Progenitor cell of endocrine pancreas (in vitro differentiated cells): ENCODE results near the gene CEL. TPM values are rescaled to one million over a fixed set of nuclear protein-coding genes. Genes with fewer than 3 reads are reported as not detected.
A peak's percentile ranks its signal among the peaks of the same experiment; 100 is the strongest.

Experiments
- DNase-seq: peaks from one replicate; pipeline ENCODE4 v3.0.0; 2021; ENCODE audit warnings: low spot score; ENCODE audit not compliant: unreplicated experiment
- H3K27ac Mint-ChIP-seq: 2 replicates; pipeline ENCODE4 v1.8.0; 2021; ENCODE audit warnings: mild to moderate bottlenecking, moderate library complexity, mixed read lengths
- H3K27me3 Mint-ChIP-seq: 2 replicates; pipeline ENCODE4 v1.8.0; 2021; ENCODE audit warnings: mixed read lengths
- H3K36me3 Mint-ChIP-seq: 2 replicates; pipeline ENCODE4 v1.8.0; 2022; ENCODE audit warnings: mixed read lengths; ENCODE audit not compliant: insufficient read depth
- H3K4me1 Mint-ChIP-seq: 2 replicates; pipeline ENCODE4 v1.8.0; 2021; ENCODE audit warnings: low read depth, mixed read lengths
- H3K4me3 Mint-ChIP-seq: 2 replicates; pipeline ENCODE4 v1.8.0; 2021; ENCODE audit warnings: low read depth, mild to moderate bottlenecking, moderate library complexity, mixed read lengths
- H3K9me3 Mint-ChIP-seq: 2 replicates; pipeline ENCODE4 v1.8.0; 2021; ENCODE audit warnings: low read depth, mixed read lengths
- CTCF ChIP-seq: fragments of 200-600 bp; sonication (generic); IDR thresholded peaks from one replicate; pipeline ENCODE4 v1.5.0; 2021; ENCODE audit warnings: antibody characterized with exemption, mild to moderate bottlenecking; ENCODE audit not compliant: unreplicated experiment
- total RNA-seq: library from RNA; stranded (reverse); gene quantifications from 2 replicates; pipeline ENCODE4 v1.2.1, GENCODE V29; 2021

The CEL gene
- total RNA-seq, 1 donor from 2014 or later = 5.2 TPM

GRCh38 chr9:133046900-133047295 lies 14.9 kb upstream of the CEL start:
- Mint-ChIP-seq H3K9me3 (no peaks in the 10 kb centered on the region), H3K4me3 (no peak overlapping the region), H3K27me3 (no peaks in the 10 kb centered on the region), H3K4me1 (no peaks in the 10 kb centered on the region), H3K36me3 (peaks cover 13% of the 10 kb centered on the region), H3K27ac (peak overlapping the region; percentile 16)
- TF ChIP-seq CTCF = no peak
- no peak for DNase-seq

GRCh38 chr9:133048595-133048994 lies 13.2 kb upstream of the CEL start:
- peak; percentile 19 for TF ChIP-seq CTCF
- Mint-ChIP-seq H3K4me3 (no peak overlapping the region), H3K36me3 (peaks cover 9% of the 10 kb centered on the region), H3K27ac (no peak overlapping the region), H3K4me1 (no peaks in the 10 kb centered on the region), H3K27me3 (no peaks in the 10 kb centered on the region), H3K9me3 (no peaks in the 10 kb centered on the region)
- no peak for DNase-seq

- H3K27ac Mint-ChIP-seq = no peak overlapping the region
- no peaks in the 10 kb centered on the region for H3K4me1 Mint-ChIP-seq
- peaks cover 11% of the 10 kb centered on the region for H3K36me3 Mint-ChIP-seq
- H3K27me3 Mint-ChIP-seq = no peaks in the 10 kb centered on the region
- H3K9me3 Mint-ChIP-seq = no peaks in the 10 kb centered on the region
- no peak overlapping the region for H3K4me3 Mint-ChIP-seq
- no peak for DNase-seq
- no peak for TF ChIP-seq CTCF
Measured at GRCh38 chr9:133049043-133049442, 12.7 kb upstream of the CEL start.

GRCh38 chr9:133050142-133050541 lies 11.6 kb upstream of the CEL start:
- DNase-seq = no peak
- Mint-ChIP-seq H3K27me3 (no peaks in the 10 kb centered on the region), H3K4me3 (no peak overlapping the region), H3K36me3 (peaks cover 8% of the 10 kb centered on the region), H3K9me3 (no peaks in the 10 kb centered on the region), H3K27ac (no peak overlapping the region), H3K4me1 (no peaks in the 10 kb centered on the region)
- no peak for TF ChIP-seq CTCF

GRCh38 chr9:133050781-133051180 lies 11.0 kb upstream of the CEL start:
- peaks cover 6% of the 10 kb centered on the region for H3K36me3 Mint-ChIP-seq
- no peak for DNase-seq
- H3K4me1 Mint-ChIP-seq = no peaks in the 10 kb centered on the region
- H3K9me3 Mint-ChIP-seq = no peaks in the 10 kb centered on the region
- H3K4me3 Mint-ChIP-seq = no peak overlapping the region
- no peak for TF ChIP-seq CTCF
- no peaks in the 10 kb centered on the region for H3K27me3 Mint-ChIP-seq
- H3K27ac Mint-ChIP-seq = peak overlapping the region; percentile 33
